Right renal cortex interstitium (tissue), 3 donors: Measurements from ENCODE around the gene CCDC18. TPM values are rescaled to one million over a fixed set of nuclear protein-coding genes. Genes with fewer than 3 reads are reported as not detected.
"Not testable (repeated sequence)": the region's sequence is repeated elsewhere in the genome, so short reads cannot be mapped to it uniquely, and the experiment has no call there.

Experiments used
- DNase-seq, 3 donors: peaks; one replicate each; pipeline ENCODE4 v3.0.0-alpha.2; 2013; ENCODE audit warnings: low read depth in 3 of 3, low spot score in 2 of 3
- polyA plus RNA-seq, 3 donors: library from polyadenylated mRNA; unstranded; fragments of 120-200 nt; gene quantifications; one replicate each; pipeline ENCODE4 v1.2.1, GENCODE V29; 2013; ENCODE audit not compliant: insufficient read length in 3 of 3

The CCDC18 gene
- polyA plus RNA-seq, 3 donors = 9.2 to 16.1 (median 12.4) TPM

DNA sequence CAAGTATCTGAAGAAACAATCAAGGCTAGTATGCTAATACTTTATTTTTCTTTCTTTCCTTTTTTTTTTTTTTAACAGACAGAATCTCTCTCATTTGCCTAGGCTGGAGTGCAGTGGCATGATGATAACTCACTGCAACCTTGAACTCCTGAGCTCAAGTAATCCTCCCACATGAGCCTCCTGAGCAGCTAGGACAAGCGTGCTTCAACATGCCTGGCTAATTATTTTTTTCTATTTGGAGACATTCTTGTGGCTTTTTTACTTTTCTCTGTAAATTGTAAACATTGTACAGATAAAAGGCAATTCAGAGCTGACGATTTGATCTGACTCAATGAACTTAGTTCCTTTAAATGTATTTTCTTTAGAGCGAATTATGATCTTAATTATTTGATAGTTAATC, 41.4 kb downstream of the CCDC18 start:
- no peak for DNase-seq

DNA sequence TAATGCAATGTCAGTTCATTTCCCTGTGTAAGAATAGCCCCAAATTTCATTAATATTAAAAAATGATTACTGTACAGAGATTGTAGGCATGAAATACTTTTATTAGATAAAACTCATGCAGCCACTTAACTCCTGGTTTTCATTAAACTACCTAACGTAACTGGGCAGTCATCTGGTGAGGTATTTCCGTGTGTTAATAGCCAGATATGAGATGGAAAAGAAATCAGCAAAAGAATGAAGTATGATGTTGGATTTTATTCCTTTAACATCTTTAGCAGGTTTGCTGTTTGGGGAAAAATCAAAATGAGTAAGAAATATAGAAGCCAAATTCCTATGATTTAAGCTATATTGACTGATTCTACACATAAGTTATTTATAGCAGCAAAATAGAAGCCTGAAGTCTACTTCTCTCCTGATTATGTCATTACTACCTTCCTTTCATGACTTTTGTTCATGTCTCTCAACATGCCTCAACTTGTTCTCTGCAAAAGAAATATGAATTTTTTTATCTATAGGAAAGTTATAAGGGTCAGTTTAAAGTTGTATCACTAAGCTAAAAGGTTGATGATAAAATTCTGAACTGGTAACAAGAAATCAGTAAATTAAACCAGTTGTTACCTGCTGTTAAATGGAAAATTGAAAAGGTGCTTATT, 42.6 kb downstream of the CCDC18 start:
- no peak for DNase-seq

DNA sequence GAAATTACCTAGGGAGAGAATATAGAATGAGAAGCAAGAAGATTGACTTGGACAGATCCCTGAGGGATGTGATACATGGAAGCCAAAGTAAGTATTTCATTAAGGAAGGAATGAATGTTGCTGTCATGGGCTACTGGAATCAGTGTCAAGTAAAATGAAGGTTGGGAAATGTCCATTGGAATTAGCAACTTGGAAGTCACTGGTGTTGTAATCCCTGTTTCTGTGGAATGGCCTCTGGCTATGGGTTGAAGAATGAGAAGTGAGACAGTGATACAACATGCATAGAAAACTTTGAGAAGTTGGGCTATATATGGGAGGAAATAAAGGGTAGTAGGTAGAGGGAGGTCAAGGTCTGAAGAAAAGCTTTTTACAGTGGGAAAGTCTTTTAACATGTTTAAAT, 54.7 kb downstream of the CCDC18 start:
- DNase-seq = no peak

DNA sequence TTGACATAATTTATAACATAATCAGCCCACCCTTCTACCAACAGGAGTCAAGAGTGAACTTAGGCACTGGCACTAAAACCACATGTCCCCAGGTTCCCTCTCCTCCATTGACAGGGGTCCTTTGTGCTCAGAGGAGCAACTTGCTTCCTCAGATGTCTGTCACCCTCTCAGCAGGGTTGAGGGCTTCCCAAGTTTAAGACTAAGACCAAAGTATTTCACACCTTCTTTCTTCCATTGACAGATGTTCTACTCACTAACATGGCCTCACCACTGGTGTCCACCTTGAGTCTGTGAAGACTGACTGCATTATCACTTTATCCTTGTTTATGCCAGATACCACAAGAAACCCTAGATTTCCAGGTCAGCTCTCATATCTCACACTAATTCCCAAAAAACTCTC, 56.5 kb downstream of the CCDC18 start:
- no peak for DNase-seq

DNA sequence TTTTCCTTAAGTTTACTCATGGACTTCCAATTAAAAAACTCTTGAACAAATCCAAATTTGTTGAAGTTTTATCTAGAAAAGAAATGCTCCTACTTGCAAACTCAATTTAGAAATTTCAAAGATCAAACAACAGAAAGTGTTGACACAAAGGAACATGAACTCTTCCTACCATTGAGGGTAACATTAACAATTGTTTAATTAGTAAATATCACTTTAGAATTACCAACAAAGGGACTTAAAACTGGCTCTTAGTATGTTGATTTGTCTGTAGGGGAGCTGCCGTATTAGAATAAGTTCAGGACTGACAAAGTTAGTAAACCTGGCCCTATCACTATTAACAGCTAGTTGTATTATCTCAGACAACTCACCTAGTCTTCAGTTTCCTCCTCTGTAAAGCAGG, 57.9 kb downstream of the CCDC18 start:
- DNase-seq = no peak

DNA sequence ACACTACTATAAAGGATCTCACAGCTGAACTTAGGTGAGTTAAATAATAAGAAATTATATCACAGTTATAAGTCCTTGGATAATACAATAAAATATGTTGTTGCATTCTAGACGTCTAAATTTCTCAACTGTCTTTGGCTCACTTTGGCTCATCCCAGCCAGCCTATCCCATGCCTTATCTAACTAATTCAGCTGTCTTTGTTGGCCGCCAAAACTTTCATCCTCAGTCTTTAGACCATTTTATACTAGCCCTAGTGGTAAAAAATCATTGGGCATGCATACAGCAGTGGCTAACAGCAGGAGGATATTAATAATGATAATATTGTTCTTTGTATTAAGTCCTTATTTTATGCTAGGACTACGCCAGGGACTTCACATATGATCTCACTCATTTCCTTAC, 59.3 kb downstream of the CCDC18 start:
- no peak for DNase-seq

DNA sequence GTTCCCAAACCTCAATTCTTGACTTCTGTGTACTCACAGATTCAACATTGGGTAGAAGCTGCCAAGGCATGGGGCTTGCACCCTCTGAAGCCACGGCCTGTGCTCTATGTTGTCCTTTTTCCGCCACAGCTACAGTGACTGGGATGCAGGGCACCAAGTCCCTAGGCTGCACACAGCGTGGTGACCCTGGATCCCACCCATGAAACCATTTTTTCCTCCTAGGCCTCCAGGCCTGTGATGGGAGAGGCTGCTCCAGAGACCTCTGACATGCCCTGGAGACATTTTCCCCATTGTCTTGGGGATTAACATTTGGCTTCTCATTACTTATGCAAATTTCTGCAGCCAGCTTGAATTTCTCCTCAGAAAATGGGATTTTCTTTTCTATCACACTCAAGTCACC, 62.7 kb downstream of the CCDC18 start:
- not testable (repeated sequence) for DNase-seq

DNA sequence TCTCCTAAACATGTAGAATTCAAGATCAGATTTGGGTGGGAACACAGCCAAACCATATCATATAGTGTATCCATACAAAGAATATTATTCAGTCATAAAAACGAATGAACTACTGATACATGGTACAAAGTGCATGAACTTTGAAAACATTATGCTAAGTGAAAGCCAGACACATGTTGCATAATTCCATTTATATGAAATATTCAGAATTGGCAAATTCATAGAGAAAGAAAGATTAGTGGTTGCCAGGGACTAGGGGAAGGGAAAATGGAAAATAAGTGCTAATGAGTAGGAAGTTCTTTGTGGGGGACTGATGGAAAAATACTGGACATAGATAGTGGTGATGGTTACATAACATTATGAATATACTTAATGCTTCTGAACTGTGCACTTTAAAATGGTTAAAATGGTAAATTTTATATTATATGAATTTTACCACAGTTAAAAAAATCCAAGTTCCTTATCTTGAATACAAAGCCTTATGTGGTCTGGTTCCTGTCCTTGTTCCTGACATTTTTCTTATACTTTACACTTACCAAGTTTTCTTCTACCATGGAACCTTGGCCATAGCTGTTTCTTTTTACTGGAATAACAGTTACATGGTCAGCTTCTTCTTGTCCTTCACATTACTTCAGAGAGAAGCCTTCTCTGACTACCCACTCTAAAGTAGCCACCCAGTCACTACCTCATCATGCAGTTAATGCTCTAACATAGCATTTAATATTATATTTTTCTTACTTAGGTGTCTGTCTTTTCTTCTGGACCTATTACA, 64.0 kb downstream of the CCDC18 start:
- DNase-seq = no peak

DNA sequence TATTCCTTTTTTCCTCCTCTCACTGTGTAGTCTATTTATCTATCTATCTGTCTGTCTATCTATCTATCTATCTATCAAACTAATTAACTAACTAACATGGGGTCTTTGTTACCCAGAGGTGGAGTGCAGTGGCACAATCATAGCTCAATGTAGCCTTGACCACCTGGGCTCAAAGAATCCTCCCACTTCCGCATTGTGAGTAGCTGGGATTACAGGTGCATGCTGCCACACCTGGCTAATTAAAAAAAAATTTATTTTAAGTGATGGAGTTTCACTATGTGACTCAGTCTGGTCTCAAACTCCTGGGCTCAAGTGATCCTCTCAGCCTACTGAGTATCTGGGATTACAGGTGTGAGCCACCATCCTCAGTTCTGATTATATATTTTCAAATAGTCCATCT, 71.4 kb downstream of the CCDC18 start:
- no peak for DNase-seq

DNA sequence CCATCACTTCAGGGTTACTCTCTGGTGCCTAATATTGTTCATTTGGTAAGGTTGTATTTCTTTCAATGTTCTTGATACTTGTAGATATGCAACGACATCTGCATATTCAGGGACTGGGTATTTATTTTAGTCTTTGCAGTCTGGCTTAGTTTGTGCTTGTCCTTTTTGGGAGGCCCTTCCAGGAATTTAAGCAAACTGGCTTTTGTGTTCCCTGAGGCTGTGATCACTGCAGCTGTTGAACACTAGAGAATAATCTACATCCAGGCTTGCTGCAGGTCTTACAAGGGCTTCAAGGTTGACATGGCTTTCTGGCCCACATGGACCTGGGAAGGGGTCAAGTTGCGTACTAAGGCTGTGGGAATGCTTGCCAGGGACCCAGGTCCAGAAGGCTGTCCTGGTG, 72.1 kb downstream of the CCDC18 start:
- no peak for DNase-seq

DNA sequence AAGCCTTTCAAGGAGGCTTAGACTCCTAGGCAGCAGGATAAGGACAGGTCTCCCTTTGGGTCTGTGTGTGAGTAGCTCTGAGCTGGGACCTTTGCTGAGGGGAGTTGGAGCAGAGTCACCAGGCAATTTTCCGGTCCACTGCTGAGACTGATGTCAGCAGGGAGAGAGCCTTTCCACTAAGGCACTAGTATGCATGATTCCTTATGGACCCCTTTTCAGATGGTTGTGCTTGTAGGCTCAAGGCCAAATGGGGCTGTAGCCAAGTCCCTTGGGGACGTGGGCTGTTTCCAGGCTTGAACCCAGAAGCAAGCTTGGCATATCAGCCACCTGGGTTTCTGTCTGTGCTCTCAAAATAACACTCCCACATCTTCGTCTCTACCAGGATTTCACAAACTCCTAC, 73.0 kb downstream of the CCDC18 start:
- no peak for DNase-seq

DNA sequence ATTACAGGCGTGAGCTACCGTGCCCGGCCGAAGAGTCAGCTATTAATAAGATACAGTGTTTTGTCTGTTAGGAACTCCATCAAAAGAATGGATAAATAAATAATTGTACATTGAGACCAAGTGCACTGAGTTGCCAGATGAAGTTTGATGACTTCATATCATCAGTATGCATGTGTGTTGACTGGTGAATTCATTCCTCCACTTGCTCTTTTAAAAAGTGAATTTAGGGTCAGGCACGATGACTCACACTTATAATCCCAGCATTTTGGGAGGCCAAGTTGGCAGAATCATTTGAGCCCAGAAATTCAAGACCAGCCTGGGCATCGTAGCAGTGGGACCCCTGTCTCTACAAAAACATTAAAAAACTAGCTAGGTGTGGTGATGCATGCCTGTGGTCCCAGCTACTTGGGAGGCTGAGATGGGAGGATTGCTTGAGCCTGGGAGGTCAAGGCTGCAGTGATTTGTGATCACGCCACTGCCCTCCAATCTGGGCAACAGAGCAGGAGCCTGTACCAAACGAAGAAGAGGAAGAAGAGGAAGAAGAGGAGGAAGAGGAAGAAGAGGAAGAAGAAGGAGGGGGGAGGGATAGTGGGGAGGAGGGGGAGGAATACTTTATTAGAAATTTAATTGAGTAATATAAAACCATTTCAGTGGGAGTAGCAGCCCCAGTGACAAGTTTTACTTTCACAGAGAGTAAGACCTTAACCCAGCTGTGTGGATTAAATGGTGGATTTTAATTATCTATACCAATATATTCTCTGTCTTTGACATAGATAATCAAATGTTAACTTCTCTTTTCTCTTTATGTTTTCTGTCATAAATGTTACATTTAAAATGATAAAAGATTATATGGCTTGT, 74.9 kb downstream of the CCDC18 start:
- no peak for DNase-seq

DNA sequence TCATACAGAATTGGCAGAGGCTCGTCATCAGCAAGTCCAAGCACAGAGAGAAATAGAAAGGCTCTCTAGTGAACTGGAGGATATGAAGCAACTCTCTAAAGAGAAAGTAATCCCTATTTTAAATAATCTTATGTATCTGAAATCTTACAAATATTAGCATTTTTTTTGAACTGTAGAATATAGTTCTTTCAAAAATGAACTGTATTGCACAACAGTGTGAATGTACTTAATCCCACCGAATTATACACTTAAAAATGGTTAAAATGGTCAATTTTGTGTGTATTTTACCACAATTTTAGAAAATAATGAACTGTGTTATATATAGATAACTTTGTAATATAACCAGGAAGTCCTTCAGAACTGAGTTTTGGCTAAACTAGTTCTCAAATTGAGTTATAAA, 75.9 kb downstream of the CCDC18 start:
- DNase-seq = no peak

DNA sequence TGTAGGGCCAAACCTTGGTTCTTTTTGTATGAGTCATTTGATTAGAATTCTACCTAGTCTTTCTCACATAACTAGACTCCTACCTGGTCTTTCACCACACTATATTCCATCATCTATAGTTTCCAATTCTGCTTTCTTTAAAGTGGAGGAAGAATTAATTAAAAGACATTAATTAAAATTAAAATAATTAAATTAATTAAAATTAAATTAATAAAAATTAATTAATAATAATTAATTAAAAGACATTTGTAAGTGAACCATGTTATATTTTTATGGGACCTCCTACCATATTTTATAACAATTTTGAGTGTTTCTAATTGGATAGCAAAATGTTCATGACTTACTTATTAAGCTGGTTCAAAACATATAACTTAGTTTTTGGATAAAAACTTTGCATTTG, 77.4 kb downstream of the CCDC18 start:
- no peak for DNase-seq

DNA sequence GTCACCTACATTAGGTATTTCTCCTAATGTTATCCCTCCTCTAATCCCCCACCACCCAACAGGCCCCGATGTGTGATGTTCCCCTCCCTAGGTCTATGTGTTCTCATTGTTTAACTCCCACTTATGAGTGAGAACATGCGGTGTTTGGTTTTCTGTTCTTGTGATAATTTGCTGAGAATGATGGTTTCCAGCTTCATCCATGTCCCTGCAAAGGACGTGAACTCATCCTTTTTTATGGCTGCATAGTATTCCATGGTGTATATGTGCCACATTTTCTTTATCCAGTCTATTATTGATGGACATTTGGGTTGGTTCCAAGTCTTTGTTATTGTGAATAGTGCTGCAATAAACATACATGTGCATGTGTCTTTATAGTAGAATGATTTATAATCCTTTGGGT, 80.2 kb downstream of the CCDC18 start:
- DNase-seq = not testable (repeated sequence)

DNA sequence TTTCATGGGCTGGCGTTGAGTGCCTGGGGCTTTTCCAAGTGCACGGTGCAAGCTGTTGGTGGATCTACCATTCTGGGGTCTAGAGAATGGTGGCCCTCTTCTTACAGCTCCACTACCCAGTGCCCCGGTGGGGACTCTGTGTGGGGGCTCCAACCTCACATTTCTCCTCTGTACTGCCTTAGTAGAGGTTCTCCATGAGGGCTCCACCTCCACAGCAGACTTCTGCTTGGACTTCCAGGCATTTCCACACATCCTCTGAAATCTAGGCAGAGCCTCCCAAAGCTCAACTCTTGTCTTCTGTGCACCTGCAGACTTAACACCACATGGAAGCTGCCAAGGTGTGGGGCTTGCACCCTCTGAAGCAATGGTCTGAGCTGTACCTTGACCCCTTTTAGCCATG, 82.1 kb downstream of the CCDC18 start:
- no peak for DNase-seq

DNA sequence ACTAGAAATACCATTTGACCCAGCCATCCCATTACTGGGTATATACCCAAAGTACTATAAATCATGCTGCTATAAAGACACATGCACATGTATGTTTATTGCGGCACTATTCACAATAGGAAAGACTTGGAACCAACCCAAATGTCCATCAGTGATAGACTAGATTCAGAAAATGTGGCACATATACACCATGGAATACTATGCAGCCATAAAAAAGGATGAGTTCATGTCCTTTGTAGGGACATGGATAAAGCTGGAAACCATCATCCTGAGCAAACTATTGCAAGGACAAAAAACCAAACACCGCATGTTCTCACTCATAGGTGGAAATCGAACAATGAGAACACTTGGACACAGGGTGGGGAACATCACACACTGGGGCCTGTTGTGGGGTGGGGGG, 88.4 kb downstream of the CCDC18 start:
- DNase-seq = not testable (repeated sequence)

DNA sequence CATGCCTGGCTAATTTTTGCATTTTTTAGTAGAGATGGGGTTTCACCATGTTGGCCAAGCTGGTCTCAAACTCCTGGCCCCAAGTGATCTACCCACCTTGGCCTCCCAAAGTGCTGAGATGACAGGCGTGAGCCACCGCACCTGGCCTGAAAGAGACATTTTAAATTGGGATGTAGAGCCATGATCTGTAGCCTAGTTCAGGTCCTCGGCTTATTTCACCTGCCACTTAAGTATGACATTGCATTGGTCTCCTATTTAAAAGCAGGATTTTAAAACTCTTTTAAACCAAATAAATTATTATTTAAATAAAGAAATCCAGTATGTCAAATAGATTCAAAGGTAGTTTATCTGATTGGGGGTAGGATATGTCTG, 94.7 kb downstream of the CCDC18 start:
- DNase-seq = not testable (repeated sequence)

DNA sequence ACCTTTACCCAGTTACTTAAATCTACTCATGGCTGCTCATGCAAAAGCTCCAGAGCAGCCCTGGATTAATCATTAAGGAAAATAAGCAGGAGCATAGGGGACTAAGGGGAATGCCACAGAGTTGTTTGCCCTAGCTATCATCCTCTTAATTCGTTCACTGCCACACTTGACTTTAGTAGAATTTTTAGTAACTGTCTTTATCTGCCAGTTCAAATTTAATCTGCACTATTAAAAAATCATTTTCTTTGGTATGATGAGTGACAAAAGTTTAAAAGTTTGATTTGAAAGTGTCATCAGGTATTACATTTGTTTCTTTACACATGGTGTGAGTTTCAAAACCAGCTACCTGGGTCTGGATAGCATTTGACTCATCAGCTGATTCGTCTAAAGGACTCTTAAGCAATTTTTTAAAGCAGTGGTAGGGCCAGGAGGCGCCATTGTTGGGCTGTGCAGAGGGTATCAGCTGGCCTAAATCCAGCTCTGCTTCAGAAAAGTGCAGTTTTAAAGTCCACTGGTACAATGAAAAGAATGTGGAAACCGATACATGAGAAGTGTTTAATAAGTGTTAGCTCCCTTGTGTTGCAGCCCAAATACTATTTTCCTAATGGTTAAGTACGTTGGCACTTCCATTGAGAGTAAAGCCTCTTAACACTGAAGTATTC, 95.2 kb downstream of the CCDC18 start:
- peak in 1 of 3 donors; percentile 26 for DNase-seq

DNA sequence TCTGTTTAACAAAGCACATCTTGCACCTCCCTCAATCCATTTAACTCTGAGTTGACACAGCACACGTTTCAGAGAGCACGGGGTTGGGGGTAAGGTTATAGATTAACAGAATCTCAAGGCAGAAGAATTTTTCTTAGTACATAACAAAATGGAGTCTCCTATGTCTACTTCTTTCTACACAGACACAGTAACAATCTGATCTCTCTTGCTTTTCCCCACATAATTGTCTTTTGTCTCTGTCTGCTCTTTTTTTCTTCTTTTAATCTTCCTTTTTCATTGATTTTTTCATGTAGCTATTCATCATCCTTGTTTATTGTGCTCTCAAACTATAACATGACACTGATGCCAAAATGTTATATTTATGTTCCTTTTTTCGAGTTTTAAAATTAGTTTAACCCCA, 97.0 kb downstream of the CCDC18 start:
- not testable (repeated sequence) for DNase-seq

DNA sequence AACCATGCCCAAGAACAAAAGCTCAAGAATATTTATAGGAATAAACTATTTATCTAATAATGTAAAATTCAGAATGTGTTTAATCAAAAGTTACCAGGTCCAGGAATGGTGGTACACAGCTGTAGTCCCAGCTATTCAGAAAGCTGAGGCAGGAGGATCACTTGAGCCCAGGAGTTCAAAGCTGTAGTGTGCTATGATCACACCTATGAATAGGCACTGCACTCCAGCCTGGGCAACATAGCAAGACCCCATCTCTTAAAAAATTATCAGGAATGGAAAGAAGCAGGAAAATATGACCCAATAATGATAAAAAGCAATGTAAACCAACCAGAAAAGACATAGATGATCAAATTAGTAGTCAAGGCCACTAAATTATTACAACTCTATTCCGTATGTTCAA, 103.0 kb downstream of the CCDC18 start:
- no peak for DNase-seq
